HCT116 (cell line): ENCODE data around the gene ZC3HAV1. TPM values are rescaled to one million over a fixed set of nuclear protein-coding genes. Genes with fewer than 3 reads are reported as not detected.

Source experiments
- ATAC-seq: fragments of 200-7000 bp; cut with Tn5 transposase; 2 replicates; pipeline ENCODE4 v1.9.1; 2020; ENCODE audit warnings: mild to moderate bottlenecking, moderate library complexity
- BruUV-seq: library from RNA; stranded (reverse); fragments of 400-500 nt; replicated peaks from 2 replicates; lab custom pipeline; 2021; lab: Mats Ljungman, UMichigan
- CTCF ChIA-PET: fragments of 300-600 bp; sonication (Branson Sonifier 250); formaldehyde crosslinking; loops from one replicate; lab custom pipeline; 2021; ENCODE audit warnings: antibody characterized with exemption; lab: Charles Lee
- POLR2A ChIA-PET: fragments of 300-600, 350-600 bp; sonication (Branson Sonifier 250); formaldehyde crosslinking; loops from one replicate; lab custom pipeline; 2021; ENCODE audit warnings: antibody characterized with exemption; lab: Charles Lee
- RAD21 ChIA-PET, 2 experiments: fragments of 300-600 bp; sonication (Branson Sonifier 250); formaldehyde crosslinking; loops; one replicate each; lab custom pipeline; 2023; ENCODE audit warnings: low total read pairs in 2 of 2; ENCODE audit not compliant: uncharacterized antibody in 2 of 2, unreplicated experiment in 2 of 2, low non-redundant PET in 1 of 2; lab: Charles Lee
- DNase-seq: peaks from one replicate; pipeline ENCODE4 v3.0.0-alpha.2; 2010; ENCODE audit warnings: low read depth, low spot score
- H2AFZ ChIP-seq: fragments of 200-600 bp; shearing (Covaris generic), sonication (generic); 2 replicates; pipeline ENCODE4 v1.6.1; 2017; ENCODE audit warnings: low read depth, mixed run types, mixed read lengths, antibody characterized with exemption, low read length; ENCODE audit not compliant: poor library complexity, severe bottlenecking
- H3K27ac ChIP-seq: 2 replicates; pipeline ENCODE4 v1.5.1; 2012; ENCODE audit warnings: low read depth, low read length
- H3K27me3 ChIP-seq: fragments of 200-600 bp; sonication (generic); 2 replicates; pipeline ENCODE4 v1.6.1; 2016; ENCODE audit warnings: mixed run types, low read length, mixed read lengths; ENCODE audit not compliant: insufficient read depth
- H3K36me3 ChIP-seq, 2 experiments: fragments of 200-500 bp in 1 of 2; fragments of 200-600 bp in 1 of 2; sonication (Bioruptor generic) in 1 of 2; sonication (generic) in 1 of 2; 2 replicates each; pipeline versions ENCODE4 v1.5.1 to v1.6.1; 2014 to 2016; ENCODE audit warnings: low read length in 2 of 2, inconsistent platforms in 1 of 2, mixed read lengths in 1 of 2, mixed run types in 1 of 2; ENCODE audit not compliant: insufficient read depth in 2 of 2, control insufficient read depth in 1 of 2
- H3K4me1 ChIP-seq, 2 experiments: fragments of 200-600 bp in 1 of 2; sonication (generic) in 1 of 2; 2 replicates each; pipeline versions ENCODE4 v1.5.1 to v1.6.1; 2012 to 2017; ENCODE audit warnings: low read length in 2 of 2, inconsistent platforms in 1 of 2, mild to moderate bottlenecking in 1 of 2, mixed read lengths in 1 of 2, mixed run types in 1 of 2, moderate library complexity in 1 of 2; ENCODE audit not compliant: insufficient read depth in 2 of 2, control insufficient read depth in 1 of 2
- H3K4me2 ChIP-seq: fragments of 200-600 bp; sonication (generic); 2 replicates; pipeline ENCODE4 v1.6.1; 2017; ENCODE audit warnings: mixed run types, low read length, mixed read lengths
- H3K4me3 ChIP-seq, 2 experiments: fragments of 200-600 bp in 1 of 2; sonication (generic) in 1 of 2; replicated peaks in 1 of 2; 2 replicates each; pipeline ENCODE4 v1.5.1; 2011 to 2016; ENCODE audit warnings: low read length in 2 of 2, control low read depth in 1 of 2, low read depth in 1 of 2, mild to moderate bottlenecking in 1 of 2, mixed read lengths in 1 of 2, mixed run types in 1 of 2
- H3K79me2 ChIP-seq: fragments of 200-600 bp; sonication (generic); 2 replicates; pipeline ENCODE4 v1.6.1; 2017; ENCODE audit warnings: mild to moderate bottlenecking, mixed run types, low read length, moderate library complexity, mixed read lengths; ENCODE audit not compliant: insufficient read depth
- H3K9ac ChIP-seq: fragments of 200-600 bp; sonication (generic); 2 replicates; pipeline ENCODE4 v1.6.1; 2016; ENCODE audit warnings: low read length, mixed read lengths
- H3K9me2 ChIP-seq: fragments of 200-600 bp; sonication (generic), shearing (Covaris generic); 2 replicates; pipeline ENCODE4 v1.6.1; 2017; ENCODE audit warnings: mixed run types, mild to moderate bottlenecking, moderate library complexity; ENCODE audit not compliant: insufficient read depth
- H3K9me3 ChIP-seq, 2 experiments: fragments of 200-500 bp in 1 of 2; fragments of 200-600 bp in 1 of 2; sonication (Bioruptor generic) in 1 of 2; sonication (generic) in 1 of 2; 2 replicates each; pipeline ENCODE4 v1.6.1; 2014 to 2017; ENCODE audit warnings: low read length in 2 of 2, mixed read lengths in 2 of 2, inconsistent platforms in 1 of 2, low read depth in 1 of 2, mild to moderate bottlenecking in 1 of 2, mixed run types in 1 of 2, moderate library complexity in 1 of 2; ENCODE audit not compliant: control insufficient read depth in 1 of 2, insufficient read depth in 1 of 2
- H4K20me1 ChIP-seq: fragments of 200-600 bp; sonication (generic), shearing (Covaris generic); 2 replicates; pipeline ENCODE4 v1.6.1; 2017; ENCODE audit warnings: mixed run types, mild to moderate bottlenecking, moderate library complexity; ENCODE audit not compliant: insufficient read depth
- ATF3 ChIP-seq: IDR thresholded peaks from 2 replicates; pipeline ENCODE4 v1.6.1; 2012
- CBX3 ChIP-seq: IDR thresholded peaks from 2 replicates; pipeline ENCODE4 v1.6.1; 2012; ENCODE audit warnings: low read depth
- CEBPB ChIP-seq: IDR thresholded peaks from 2 replicates; pipeline ENCODE4 v1.6.1; 2012; ENCODE audit warnings: low read depth
- CTCF ChIP-seq, 3 experiments: fragments of 200-600 bp in 1 of 3; sonication (generic) in 1 of 3; IDR thresholded peaks in 2 of 3; conservative IDR thresholded peaks in 1 of 3; 2 replicates each; pipeline ENCODE4 v1.5.1; 2012 to 2017; ENCODE audit warnings: low read depth in 2 of 3, low read length in 2 of 3, antibody characterized with exemption in 1 of 3, borderline replicate concordance in 1 of 3, control low read depth in 1 of 3, mild to moderate bottlenecking in 1 of 3, mixed read lengths in 1 of 3, mixed run types in 1 of 3, moderate library complexity in 1 of 3; ENCODE audit not compliant: insufficient read depth in 1 of 3
- EGR1 ChIP-seq: IDR thresholded peaks from 2 replicates; pipeline ENCODE4 v1.6.1; 2012; ENCODE audit warnings: low read depth
- ELF1 ChIP-seq: IDR thresholded peaks from 2 replicates; pipeline ENCODE4 v1.6.1; 2012; ENCODE audit warnings: low read depth, borderline replicate concordance
- EZH2phosphoT487 ChIP-seq: fragments of 200-600 bp; IDR thresholded peaks from 2 replicates; pipeline ENCODE4 v1.6.1; 2018; ENCODE audit warnings: antibody characterized with exemption, borderline replicate concordance
- FOSL1 ChIP-seq: IDR thresholded peaks from 2 replicates; pipeline ENCODE4 v1.6.1; 2012; ENCODE audit warnings: low read depth
- JUND ChIP-seq: IDR thresholded peaks from 2 replicates; pipeline ENCODE4 v1.6.1; 2012
- POLR2A ChIP-seq: IDR thresholded peaks from 2 replicates; pipeline ENCODE4 v1.7.0; 2011; ENCODE audit warnings: borderline replicate concordance; ENCODE audit not compliant: insufficient read depth, insufficient read length; ENCODE audit errors: extremely low read depth
- POLR2AphosphoS5 ChIP-seq: IDR thresholded peaks from 2 replicates; pipeline ENCODE4 v1.6.1; 2011; ENCODE audit warnings: mild to moderate bottlenecking, low read depth, low read length, moderate library complexity
- RAD21 ChIP-seq: IDR thresholded peaks from 2 replicates; pipeline ENCODE4 v1.6.1; 2012; ENCODE audit warnings: low read depth, mild to moderate bottlenecking
- REST ChIP-seq: IDR thresholded peaks from 2 replicates; pipeline ENCODE4 v1.6.1; 2012; ENCODE audit warnings: low read depth
- SIN3A ChIP-seq: IDR thresholded peaks from 2 replicates; pipeline ENCODE4 v1.6.1; 2012; ENCODE audit warnings: low read depth
- SP1 ChIP-seq: IDR thresholded peaks from 2 replicates; pipeline ENCODE4 v1.6.1; 2012; ENCODE audit warnings: low read depth
- SRF ChIP-seq: IDR thresholded peaks from 2 replicates; pipeline ENCODE4 v1.6.1; 2012; ENCODE audit warnings: low read depth
- TCF7L2 ChIP-seq: IDR thresholded peaks from 2 replicates; pipeline ENCODE4 v1.7.0; 2011; ENCODE audit warnings: borderline replicate concordance, inconsistent platforms; ENCODE audit not compliant: insufficient read depth, insufficient read length; ENCODE audit errors: extremely low read depth
- YY1 ChIP-seq: IDR thresholded peaks from 2 replicates; pipeline ENCODE4 v1.6.1; 2011; ENCODE audit warnings: low read length, low read depth, moderate library complexity, mild to moderate bottlenecking; ENCODE audit not compliant: insufficient replicate concordance; ENCODE audit errors: extremely low read depth
- ZFX ChIP-seq: fragments of 450-650 bp; IDR thresholded peaks from 2 replicates; pipeline ENCODE4 v1.6.1; 2017
- ZNF274 ChIP-seq: fragments of 200-500 bp; sonication (Bioruptor generic); IDR thresholded peaks from 2 replicates; pipeline ENCODE4 v1.6.1; 2014; ENCODE audit warnings: mild to moderate bottlenecking, low read depth, low read length, inconsistent platforms
- intact Hi-C: fragments of 100-400 bp; cut with micrococcal nuclease; formaldehyde crosslinking; loops from 2 replicates; pipeline ENCODE4 v1.10.0; 2022
- total RNA-seq: library from RNA; stranded (reverse); gene quantifications from one replicate; pipeline ENCODE4 v1.2.1, GENCODE V29; 2021; ENCODE audit not compliant: unreplicated experiment

Gene ZC3HAV1
- total RNA-seq, 1 experiment from 2014 or later: 23.7 TPM

- TF ChIP-seq CTCF (IDR thresholded peaks at IDR 0.05 in 2 of 3, conservative IDR thresholded peaks at IDR 0.05 in 1 of 3; ENCODE audit: borderline replicate concordance in 1 of 3, insufficient read depth in 1 of 3, low read depth in 2 of 3, low read length in 2 of 3) (no peak), YY1 (no peak), TCF7L2 (no peak), RAD21 (no peak), POLR2A (no peak), EZH2phosphoT487 (no peak), SIN3A (no peak), CEBPB (no peak), ATF3 (no peak), POLR2AphosphoS5 (no peak), ZNF274 (no peak), SP1 (no peak), REST (no peak), EGR1 (no peak), ELF1 (no peak), ZFX (no peak), SRF (no peak), CBX3 (no peak), FOSL1 (no peak), JUND (no peak)
- DNase-seq (no peak), ATAC-seq (no peak)
- no peaks in the 10 kb centered on the region for H4K20me1 ChIP-seq
- no peaks in the 10 kb centered on the region for H3K79me2 ChIP-seq
- BruUV-seq: no TSS peak
- H2AFZ ChIP-seq: no peak overlapping the region
- H3K27ac ChIP-seq: no peak overlapping the region
- no peak overlapping the region for H3K4me3 ChIP-seq
- no peaks in the 10 kb centered on the region for H3K9me2 ChIP-seq
- peaks cover 8 to 10% of the 10 kb centered on the region in 2 experiments for H3K36me3 ChIP-seq
- CTCF ChIA-PET: no interaction called here
- intact Hi-C loops: no loop called here
- no peaks in the 10 kb centered on the region for H3K9me3 ChIP-seq
- no peaks in the 10 kb centered on the region for H3K27me3 ChIP-seq
- POLR2A ChIA-PET: no interaction called here
- H3K4me2 ChIP-seq: no peak overlapping the region
- no peak overlapping the region for H3K9ac ChIP-seq
- RAD21 ChIA-PET: no interaction called here
- H3K4me1 ChIP-seq: no peaks in the 10 kb centered on the region
Measured at GRCh38 chr7:139043823-139044812, 65.4 kb downstream of the ZC3HAV1 start.
